Midbrain (tissue), 1 donor: ENCODE data around the gene CACNA2D3.
A peak's percentile ranks its signal among the peaks of the same experiment; 100 is the strongest.

Experiments
- DNase-seq: peaks from one replicate; lab custom pipeline; 2025; lab: John Stamatoyannopoulos, UW

CACNA2D3 gene

GRCh38 chr3:54341811-54342210 is 219.5 kb downstream of the CACNA2D3 start:
- DNase-seq, result no peak

- no peak for DNase-seq
Observed at GRCh38 chr3:54342676-54343075, 220.3 kb downstream of the CACNA2D3 start.

- DNase-seq, result no peak
Observed at GRCh38 chr3:54343495-54343894, 221.1 kb downstream of the CACNA2D3 start.

- no peak for DNase-seq
Observed at GRCh38 chr3:54344601-54345231, 222.4 kb downstream of the CACNA2D3 start.

GRCh38 chr3:54345847-54346375 is 223.6 kb downstream of the CACNA2D3 start:
- no peak for DNase-seq

- no peak for DNase-seq
Observed at GRCh38 chr3:54347060-54347459, 224.7 kb downstream of the CACNA2D3 start.

- DNase-seq, result no peak
Observed at GRCh38 chr3:54347933-54348332, 225.6 kb downstream of the CACNA2D3 start.

- no peak for DNase-seq
Observed at GRCh38 chr3:54349231-54349652, 226.9 kb downstream of the CACNA2D3 start.

GRCh38 chr3:54349691-54350090 is 227.3 kb downstream of the CACNA2D3 start:
- no peak for DNase-seq

GRCh38 chr3:54353546-54353945 is 231.2 kb downstream of the CACNA2D3 start:
- no peak for DNase-seq

GRCh38 chr3:54353946-54354345 is 231.6 kb downstream of the CACNA2D3 start:
- DNase-seq, result no peak

- no peak for DNase-seq
Observed at GRCh38 chr3:54355800-54356199, 233.4 kb downstream of the CACNA2D3 start.

- peak; percentile 28 for DNase-seq
Observed at GRCh38 chr3:54356261-54357045, 234.1 kb downstream of the CACNA2D3 start.

GRCh38 chr3:54357301-54357700 is 234.9 kb downstream of the CACNA2D3 start:
- DNase-seq, result no peak

- DNase-seq, result no peak
Observed at GRCh38 chr3:54358316-54358715, 236.0 kb downstream of the CACNA2D3 start.

GRCh38 chr3:54358969-54359694 is 236.8 kb downstream of the CACNA2D3 start:
- no peak for DNase-seq

- DNase-seq, result no peak
Observed at GRCh38 chr3:54360320-54360719, 238.0 kb downstream of the CACNA2D3 start.

- no peak for DNase-seq
Observed at GRCh38 chr3:54361746-54362283, 239.5 kb downstream of the CACNA2D3 start.

- no peak for DNase-seq
Observed at GRCh38 chr3:54366007-54366750, 243.8 kb downstream of the CACNA2D3 start.

- no peak for DNase-seq
Observed at GRCh38 chr3:54366839-54367238, 244.5 kb downstream of the CACNA2D3 start.

GRCh38 chr3:54372232-54372631 is 249.9 kb downstream of the CACNA2D3 start:
- no peak for DNase-seq
